Measurements from ENCODE around the gene ARHGEF19. TPM values are rescaled to one million over a fixed set of nuclear protein-coding genes. Genes with fewer than 3 reads are reported as not detected.

ARHGEF19 gene
- total RNA-seq, 4 donors from 2014 or later, result 3.3 to 4.6 (median 3.9) TPM

GRCh38 chr1:16207318-16208269 is 4.9 kb downstream of the ARHGEF19 start:
- Histone ChIP-seq H3K27me3 (no peaks in the 10 kb centered on the region), H3K27ac (replicated peaks in 1 of 4) (peak overlapping the region; percentile 80 to 96 (median 92)), H3K4me1 (peaks cover 10 to 28% (median 23%) of the 10 kb centered on the region in 4 donors), H3K4me3 (peak overlapping the region; percentile 54 to 67 (median 62)), H3K9me3 (no peaks in the 10 kb centered on the region), H3K36me3 (peaks cover 0 to 2% (median 0%) of the 10 kb centered on the region in 4 donors)
- WGBS, result 47% methylated on average over 18 of the region's 51 CpGs
- no peak for DNase-seq (ENCODE audit: extremely low spot score)
- intact Hi-C loops (cut with DNase I), result loop anchor here (5.0 kb wide), 2 partner anchors 40 to 155 kb away; no protein-coding TSS in a partner anchor
- no peak for TF ChIP-seq CTCF (IDR thresholded peaks at IDR 0.05)
- no peak for TF ChIP-seq POLR2A (IDR thresholded peaks at IDR 0.05; ENCODE audit: low read depth)
- no peak for TF ChIP-seq EP300 (IDR thresholded peaks at IDR 0.05)
- TF ChIP-seq POLR2AphosphoS5 (IDR thresholded peaks at IDR 0.05), result no peak

GRCh38 chr1:16206547-16207317 is 5.7 kb downstream of the ARHGEF19 start:
- intact Hi-C loops (cut with DNase I), result loop anchor here (5.0 kb wide), 2 partner anchors 41 to 156 kb away; no protein-coding TSS in a partner anchor
- Histone ChIP-seq H3K9me3 (no peaks in the 10 kb centered on the region), H3K4me3 (peak overlapping the region; percentile 54 to 67 (median 62)), H3K27me3 (no peaks in the 10 kb centered on the region), H3K4me1 (peaks cover 10 to 28% (median 23%) of the 10 kb centered on the region in 4 donors), H3K27ac (replicated peaks in 1 of 4) (peak overlapping the region; percentile 80 to 96 (median 92)), H3K36me3 (peaks cover 0 to 9% (median 4%) of the 10 kb centered on the region in 4 donors)
- peak; percentile 98 for DNase-seq (ENCODE audit: extremely low spot score)
- WGBS, result under 1% methylated on average over 24 of the region's 87 CpGs
- TF ChIP-seq POLR2AphosphoS5 (IDR thresholded peaks at IDR 0.05) (peak; percentile 75 to 93), EP300 (IDR thresholded peaks at IDR 0.05) (no peak), POLR2A (IDR thresholded peaks at IDR 0.05; ENCODE audit: low read depth) (peak; percentile 26)

GRCh38 chr1:16205891-16206546 is 6.4 kb downstream of the ARHGEF19 start:
- no peaks in the 10 kb centered on the region for H3K9me3 ChIP-seq
- peaks cover 0 to 15% (median 4%) of the 10 kb centered on the region in 4 donors for H3K36me3 ChIP-seq
- H3K27ac ChIP-seq (replicated peaks in 1 of 4), result peak overlapping the region; percentile 80 to 96 (median 92)
- no peak for TF ChIP-seq POLR2AphosphoS5 (IDR thresholded peaks at IDR 0.05)
- TF ChIP-seq POLR2A (IDR thresholded peaks at IDR 0.05; ENCODE audit: low read depth), result no peak
- no peak for TF ChIP-seq CTCF (IDR thresholded peaks at IDR 0.05)
- no peak for TF ChIP-seq EP300 (IDR thresholded peaks at IDR 0.05)
- no peak for DNase-seq (ENCODE audit: extremely low spot score)
- 27% methylated on average over 11 of the region's 38 CpGs for WGBS
- H3K4me1 ChIP-seq, result peaks cover 10 to 28% (median 23%) of the 10 kb centered on the region in 4 donors
- intact Hi-C loops (cut with DNase I), result loop anchor here (5.0 kb wide), 2 partner anchors 41 to 156 kb away; no protein-coding TSS in a partner anchor
- no peaks in the 10 kb centered on the region for H3K27me3 ChIP-seq
- H3K4me3 ChIP-seq, result peak overlapping the region; percentile 54 to 67 (median 62)

- WGBS, result 90% methylated on average over 9 of the region's 11 CpGs
- TF ChIP-seq POLR2AphosphoS5 (IDR thresholded peaks at IDR 0.05), result no peak
- TF ChIP-seq POLR2A (IDR thresholded peaks at IDR 0.05; ENCODE audit: low read depth), result no peak
- no peak for TF ChIP-seq EP300 (IDR thresholded peaks at IDR 0.05)
- TF ChIP-seq CTCF (IDR thresholded peaks at IDR 0.05), result no peak
- H3K27ac ChIP-seq (replicated peaks in 1 of 4), result peak overlapping the region in 3 of 4 donors; percentile 80 to 93 (median 90)
Measured at GRCh38 chr1:16205334-16205671, 7.1 kb downstream of the ARHGEF19 start.

More at GRCh38 chr1:16205334-16205671, 7.1 kb downstream of the ARHGEF19 start:
- Histone ChIP-seq H3K4me3 (no peak overlapping the region), H3K9me3 (no peaks in the 10 kb centered on the region), H3K4me1 (peaks cover 10 to 28% (median 23%) of the 10 kb centered on the region in 4 donors), H3K36me3 (peaks cover 0 to 15% (median 4%) of the 10 kb centered on the region in 4 donors), H3K27me3 (no peaks in the 10 kb centered on the region)
- DNase-seq (ENCODE audit: extremely low spot score), result no peak
- intact Hi-C loops (cut with DNase I), result loop anchor here (5.0 kb wide), 2 partner anchors 42 to 157 kb away; no protein-coding TSS in a partner anchor
